Activated CD8-positive, alpha-beta memory T cell treated with anti-CD3 and anti-CD28 coated beads, Interleukin-2, amount 10 ng/mL, durations not matched to agents 7 days and 5 days (primary cell): ENCODE measurements around the gene TNNI3. TPM values are rescaled to one million over a fixed set of nuclear protein-coding genes. Genes with fewer than 3 reads are reported as not detected.
A peak's percentile ranks its signal among the peaks of the same experiment; 100 is the strongest.
"Not testable (repeated sequence)": the region's sequence is repeated elsewhere in the genome, so short reads cannot be mapped to it uniquely, and the experiment has no call there.

ENCODE experiments used
- ATAC-seq: fragments of 150-1000 bp; cut with Tn5 transposase; one replicate; pipeline ENCODE4 v1.10.0; 2021; ENCODE audit warnings: moderate library complexity
- CTCF ChIA-PET: fragments of 350-600 bp; sonication (Branson Sonifier 250); formaldehyde crosslinking; loops from one replicate; lab custom pipeline; 2021; ENCODE audit warnings: antibody characterized with exemption; lab: Charles Lee
- DNase-seq: peaks from one replicate; pipeline ENCODE4 v3.0.0-alpha.2; 2020
- H3K27ac Mint-ChIP-seq: one replicate; pipeline ENCODE4 v1.8.0; 2021; ENCODE audit warnings: mild to moderate bottlenecking, mixed read lengths
- H3K27me3 Mint-ChIP-seq: one replicate; pipeline ENCODE4 v1.8.0; 2021; ENCODE audit warnings: mixed read lengths
- H3K36me3 Mint-ChIP-seq: one replicate; pipeline ENCODE4 v1.8.0; 2021; ENCODE audit warnings: mild to moderate bottlenecking, mixed read lengths
- H3K4me1 Mint-ChIP-seq: one replicate; pipeline ENCODE4 v1.8.0; 2021; ENCODE audit warnings: mixed read lengths
- H3K4me3 Mint-ChIP-seq: one replicate; pipeline ENCODE4 v1.8.0; 2021; ENCODE audit warnings: mild to moderate bottlenecking, moderate library complexity, mixed read lengths
- H3K9me3 Mint-ChIP-seq: one replicate; pipeline ENCODE4 v1.8.0; 2022; ENCODE audit warnings: low read depth, mixed read lengths
- total RNA-seq, 2 experiments: library from RNA; stranded (reverse); gene quantifications; one replicate each; pipeline ENCODE4 v1.2.3, GENCODE V29; 2021

TNNI3 gene
- total RNA-seq, 2 experiments from 2014 or later: not detected

GRCh38 chr19:55179606-55180484, 22.3 kb upstream of the TNNI3 start, which contains the start of gene SYT5:
TSS of gene SYT5 (minus strand) at chr19:55180289. CDS start at chr19:55179041, 1,248 bp downstream.
- Mint-ChIP-seq H3K4me3 (peak within 1 kb of the TSS; percentile 59), H3K27ac (peak within 1 kb of the TSS; percentile 29), H3K4me1 (peaks cover 27% of the 10 kb centered on the region), H3K36me3 (no peaks in the 10 kb centered on the region), H3K27me3 (peaks cover 53% of the 10 kb centered on the region), H3K9me3 (no peaks in the 10 kb centered on the region)
- DNase-seq (peak; percentile 67), ATAC-seq (peak; percentile 48)
- CTCF ChIA-PET: interaction anchor here (1.2 to 4.0 kb wide), 3 partner anchors 19 to 325 kb away, joined by 3 to 17 read pairs (median 5); no protein-coding TSS in a partner anchor

GRCh38 chr19:55178781-55179599, 21.5 kb upstream of the TNNI3 start:
- Mint-ChIP-seq H3K9me3 (no peaks in the 10 kb centered on the region), H3K4me3 (peak overlapping the region; percentile 59), H3K36me3 (no peaks in the 10 kb centered on the region), H3K27me3 (peaks cover 58% of the 10 kb centered on the region), H3K4me1 (peaks cover 26% of the 10 kb centered on the region), H3K27ac (no peak overlapping the region)
- CTCF ChIA-PET: interaction anchor here (1.9 to 4.0 kb wide), 2 partner anchors 18 to 325 kb away, joined by 5 to 17 read pairs; no protein-coding TSS in a partner anchor
- ATAC-seq (peak; percentile 88), DNase-seq (peak; percentile 96)

DNA sequence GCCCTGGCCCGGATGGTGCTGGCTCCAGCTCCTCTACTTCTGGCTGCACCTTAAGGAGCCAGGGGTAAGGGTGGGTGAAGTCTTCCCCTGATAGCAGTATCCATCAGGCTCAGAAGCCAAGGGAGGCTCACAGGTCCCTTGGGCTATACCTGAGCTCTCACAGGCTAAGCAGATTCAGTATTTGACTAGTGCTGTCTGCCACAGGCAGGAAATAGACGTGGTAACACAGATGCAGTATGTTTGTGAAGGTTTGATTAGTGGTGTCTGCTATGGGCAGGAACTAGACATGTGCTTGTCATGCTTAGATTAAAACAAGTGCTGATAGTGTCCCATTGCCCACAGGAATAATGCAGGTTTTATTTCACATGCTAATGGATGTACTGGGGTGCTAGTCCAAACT, 18.5 kb upstream of the TNNI3 start:
- DNase-seq (no peak), ATAC-seq (no peak)
- H3K4me1 Mint-ChIP-seq: peaks cover 29% of the 10 kb centered on the region
- no peaks in the 10 kb centered on the region for H3K36me3 Mint-ChIP-seq
- no peak overlapping the region for H3K4me3 Mint-ChIP-seq
- no peaks in the 10 kb centered on the region for H3K9me3 Mint-ChIP-seq
- peaks cover 67% of the 10 kb centered on the region for H3K27me3 Mint-ChIP-seq
- no peak overlapping the region for H3K27ac Mint-ChIP-seq
- CTCF ChIA-PET: no interaction called here

- Mint-ChIP-seq H3K4me1 (peaks cover 27% of the 10 kb centered on the region), H3K9me3 (no peaks in the 10 kb centered on the region), H3K4me3 (no peak overlapping the region), H3K27me3 (peaks cover 65% of the 10 kb centered on the region), H3K27ac (no peak overlapping the region), H3K36me3 (no peaks in the 10 kb centered on the region)
- CTCF ChIA-PET: no interaction called here
- no peak for ATAC-seq
- no peak for DNase-seq
Measured at GRCh38 chr19:55175117-55175867, 17.8 kb upstream of the TNNI3 start.

DNA sequence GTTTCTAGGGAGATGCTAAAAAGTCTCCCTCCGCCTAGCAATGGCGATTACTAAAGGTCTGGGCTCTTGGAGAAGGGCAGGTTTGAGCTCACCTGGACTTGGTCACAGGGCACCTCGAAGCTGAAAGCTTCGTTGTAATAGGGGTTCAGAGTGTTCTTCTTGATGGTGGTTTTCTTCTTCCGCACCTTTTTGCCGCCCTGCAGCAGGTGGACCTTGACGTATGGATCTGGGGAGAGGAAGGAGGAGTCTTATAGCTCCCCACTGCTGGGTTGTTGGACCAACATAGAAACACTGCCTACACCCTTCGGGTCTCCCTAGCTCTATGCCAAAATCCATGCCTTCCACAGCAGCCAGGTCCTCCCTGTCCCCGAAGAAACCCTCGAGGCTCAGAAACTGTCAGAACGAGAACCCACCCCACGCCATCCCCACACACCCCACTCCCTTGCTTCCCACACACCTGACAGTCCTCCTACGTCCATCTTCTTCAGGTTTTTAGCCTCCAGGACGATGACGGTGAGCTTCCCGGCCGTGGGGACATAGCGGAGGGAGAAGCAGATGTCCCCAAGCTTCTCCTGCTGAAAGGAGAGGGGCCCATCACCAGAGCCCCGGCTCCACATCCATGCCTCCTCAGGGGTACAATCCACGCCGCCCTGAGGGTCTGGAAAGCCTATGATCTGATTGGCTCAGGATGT, 17.0 kb upstream of the TNNI3 start:
- ATAC-seq (no peak), DNase-seq (no peak)
- no peaks in the 10 kb centered on the region for H3K9me3 Mint-ChIP-seq
- no peak overlapping the region for H3K27ac Mint-ChIP-seq
- H3K4me1 Mint-ChIP-seq: peaks cover 21% of the 10 kb centered on the region
- peak overlapping the region; percentile 55 for H3K4me3 Mint-ChIP-seq
- peaks cover 63% of the 10 kb centered on the region for H3K27me3 Mint-ChIP-seq
- CTCF ChIA-PET: interaction anchor here (1.4 to 1.5 kb wide), 2 partner anchors 14 to 33 kb away, joined by 4 read pairs; no protein-coding TSS in a partner anchor
- no peaks in the 10 kb centered on the region for H3K36me3 Mint-ChIP-seq

- Mint-ChIP-seq H3K27me3 (peaks cover 68% of the 10 kb centered on the region), H3K4me1 (peaks cover 16% of the 10 kb centered on the region), H3K27ac (no peak overlapping the region), H3K4me3 (peak overlapping the region; percentile 55), H3K9me3 (no peaks in the 10 kb centered on the region), H3K36me3 (no peaks in the 10 kb centered on the region)
- peak; percentile 79 for DNase-seq
- peak; percentile 78 for ATAC-seq
- CTCF ChIA-PET: interaction anchor here (0.7 to 1.5 kb wide), 3 partner anchors 13 to 330 kb away, joined by 3 to 4 read pairs (median 4); no protein-coding TSS in a partner anchor
Measured at GRCh38 chr19:55173714-55174409, 16.3 kb upstream of the TNNI3 start.

DNA sequence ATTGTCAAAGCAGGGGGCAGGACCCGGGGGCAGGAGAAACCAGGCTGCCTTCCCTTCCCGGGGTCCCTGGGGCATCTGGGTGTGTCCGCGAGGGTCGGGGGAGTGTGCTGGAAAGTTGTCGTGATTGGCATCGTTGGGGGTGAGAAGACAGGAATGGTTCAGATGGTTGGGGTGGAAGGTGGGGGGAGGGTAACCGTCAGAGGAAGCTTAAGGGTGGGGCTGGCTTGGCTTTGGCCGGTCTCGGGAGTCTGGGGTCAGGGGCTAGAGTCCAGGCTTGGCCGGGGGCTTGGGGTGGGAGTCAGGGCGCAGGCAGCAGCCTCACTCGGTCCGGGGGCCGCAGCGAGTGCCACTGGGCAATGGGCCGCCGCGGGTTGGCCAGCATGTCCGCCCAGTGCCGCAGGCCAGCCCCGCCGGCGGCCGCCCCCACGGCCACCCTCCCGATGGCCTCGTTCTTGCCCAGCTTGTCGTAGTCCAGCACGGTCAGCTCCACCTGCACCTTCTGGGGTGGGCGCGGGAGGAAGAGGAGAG, 15.7 kb upstream of the TNNI3 start:
- ATAC-seq (no peak), DNase-seq (no peak)
- peaks cover 65% of the 10 kb centered on the region for H3K27me3 Mint-ChIP-seq
- no peak overlapping the region for H3K27ac Mint-ChIP-seq
- H3K9me3 Mint-ChIP-seq: no peaks in the 10 kb centered on the region
- peaks cover 11% of the 10 kb centered on the region for H3K4me1 Mint-ChIP-seq
- peak overlapping the region; percentile 55 for H3K4me3 Mint-ChIP-seq
- CTCF ChIA-PET: interaction anchor here (0.6 to 1.5 kb wide), 4 partner anchors 13 to 421 kb away, joined by 3 to 4 read pairs (median 4); no protein-coding TSS in a partner anchor
- no peaks in the 10 kb centered on the region for H3K36me3 Mint-ChIP-seq

- Mint-ChIP-seq H3K36me3 (no peaks in the 10 kb centered on the region), H3K9me3 (no peaks in the 10 kb centered on the region), H3K27ac (no peak overlapping the region), H3K4me3 (no peak overlapping the region), H3K27me3 (peaks cover 63% of the 10 kb centered on the region), H3K4me1 (peaks cover 11% of the 10 kb centered on the region)
- no peak for ATAC-seq
- DNase-seq: no peak
- CTCF ChIA-PET: interaction anchor here (0.6 to 1.4 kb wide), 2 partner anchors 31 to 422 kb away, joined by 3 to 4 read pairs; no protein-coding TSS in a partner anchor
Measured at GRCh38 chr19:55172741-55173140, 15.2 kb upstream of the TNNI3 start.

GRCh38 chr19:55172318-55172717, 14.8 kb upstream of the TNNI3 start:
- H3K27ac Mint-ChIP-seq, H3K4me3 Mint-ChIP-seq, CTCF ChIA-PET, H3K9me3 Mint-ChIP-seq, ATAC-seq, H3K36me3 Mint-ChIP-seq, DNase-seq: not testable (repeated sequence)
- Mint-ChIP-seq H3K4me1 (peaks cover 11% of the 10 kb centered on the region), H3K27me3 (peaks cover 67% of the 10 kb centered on the region)

DNA sequence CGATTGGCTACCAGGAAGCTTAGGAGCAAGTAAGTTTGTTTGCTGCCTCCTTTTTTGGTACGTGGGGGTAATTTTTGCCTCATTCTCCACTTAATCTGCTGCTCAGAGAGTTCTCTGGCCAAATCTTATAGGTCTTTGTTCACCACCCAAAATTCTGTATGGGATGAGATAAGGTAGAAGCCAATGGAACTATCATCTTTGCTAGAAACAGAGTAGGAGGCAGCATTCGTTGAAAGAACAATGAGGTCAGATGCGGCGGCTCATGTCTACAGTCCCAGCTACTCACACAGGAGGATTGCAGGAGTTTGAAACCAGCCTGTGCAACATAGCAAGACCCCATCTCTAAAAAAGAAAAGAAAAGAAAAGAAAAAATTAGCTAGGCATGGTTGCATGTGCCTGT, 13.9 kb upstream of the TNNI3 start:
- peaks cover 67% of the 10 kb centered on the region for H3K27me3 Mint-ChIP-seq
- H3K27ac Mint-ChIP-seq: no peak overlapping the region
- H3K9me3 Mint-ChIP-seq: no peaks in the 10 kb centered on the region
- CTCF ChIA-PET: interaction anchor here (0.6 kb wide), 1 partner anchor 11 kb away, joined by 3 read pairs; no protein-coding TSS in a partner anchor
- no peak for DNase-seq
- ATAC-seq: no peak
- H3K4me1 Mint-ChIP-seq: peaks cover 19% of the 10 kb centered on the region
- no peak overlapping the region for H3K4me3 Mint-ChIP-seq
- no peaks in the 10 kb centered on the region for H3K36me3 Mint-ChIP-seq

DNA sequence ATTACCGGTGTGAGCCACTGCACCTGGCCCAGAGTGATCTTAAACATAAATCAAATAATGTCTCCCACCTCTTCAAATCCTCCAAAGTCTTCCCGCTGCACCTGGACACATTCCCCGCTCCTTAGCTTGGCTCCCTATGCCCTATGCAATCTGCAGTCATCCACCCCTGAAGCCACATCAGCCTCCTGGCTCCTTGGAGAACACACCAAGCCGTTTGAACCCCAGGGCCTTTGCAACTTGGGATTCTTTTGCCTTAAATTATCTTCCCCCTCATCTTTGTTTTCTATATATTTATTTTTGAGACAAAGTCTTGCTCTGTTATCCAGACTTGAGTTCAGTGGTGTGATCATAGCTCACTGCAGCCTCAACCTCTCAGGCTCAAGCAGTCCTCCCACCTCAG, 11.6 kb upstream of the TNNI3 start:
- H3K4me3 Mint-ChIP-seq: no peak overlapping the region
- CTCF ChIA-PET: no interaction called here
- H3K27ac Mint-ChIP-seq: no peak overlapping the region
- peaks cover 13% of the 10 kb centered on the region for H3K4me1 Mint-ChIP-seq
- H3K36me3 Mint-ChIP-seq: no peaks in the 10 kb centered on the region
- peaks cover 70% of the 10 kb centered on the region for H3K27me3 Mint-ChIP-seq
- DNase-seq (no peak), ATAC-seq (no peak)
- H3K9me3 Mint-ChIP-seq: no peaks in the 10 kb centered on the region
